Activated CD8-positive, alpha-beta memory T cell treated with anti-CD3 and anti-CD28 coated beads, Interleukin-2, amount 50 U/mL, for 1 hour (primary cell): Measurements from ENCODE around the gene IL1RAPL2.

Experiments
- DNase-seq: peaks from one replicate; pipeline ENCODE4 v3.0.0-alpha.2; 2020; ENCODE audit errors: extremely low read depth

The IL1RAPL2 gene

GRCh38 chrX:105267167-105267566, 701.2 kb downstream of the IL1RAPL2 start:
- DNase-seq = no peak

- DNase-seq = no peak
Measured at GRCh38 chrX:105269386-105269785, 703.4 kb downstream of the IL1RAPL2 start.

- DNase-seq = no peak
Measured at GRCh38 chrX:105273326-105273725, 707.3 kb downstream of the IL1RAPL2 start.

GRCh38 chrX:105274091-105274490, 708.1 kb downstream of the IL1RAPL2 start:
- DNase-seq = no peak

GRCh38 chrX:105277132-105277531, 711.1 kb downstream of the IL1RAPL2 start:
- no peak for DNase-seq

- no peak for DNase-seq
Measured at GRCh38 chrX:105282077-105282476, 716.1 kb downstream of the IL1RAPL2 start.

- no peak for DNase-seq
Measured at GRCh38 chrX:105297041-105297440, 731.0 kb downstream of the IL1RAPL2 start.

- DNase-seq = no peak
Measured at GRCh38 chrX:105299286-105299685, 733.3 kb downstream of the IL1RAPL2 start.

- no peak for DNase-seq
Measured at GRCh38 chrX:105302246-105302645, 736.2 kb downstream of the IL1RAPL2 start.

GRCh38 chrX:105307762-105308161, 741.8 kb downstream of the IL1RAPL2 start:
- no peak for DNase-seq

- DNase-seq = no peak
Measured at GRCh38 chrX:105313596-105313995, 747.6 kb downstream of the IL1RAPL2 start.

- no peak for DNase-seq
Measured at GRCh38 chrX:105314458-105314857, 748.5 kb downstream of the IL1RAPL2 start.

GRCh38 chrX:105315248-105315647, 749.2 kb downstream of the IL1RAPL2 start:
- no peak for DNase-seq

GRCh38 chrX:105317117-105317516, 751.1 kb downstream of the IL1RAPL2 start:
- DNase-seq = no peak

GRCh38 chrX:105323928-105324327, 757.9 kb downstream of the IL1RAPL2 start:
- DNase-seq = no peak

GRCh38 chrX:105328773-105329172, 762.8 kb downstream of the IL1RAPL2 start:
- DNase-seq = no peak

- DNase-seq = no peak
Measured at GRCh38 chrX:105331244-105331643, 765.2 kb downstream of the IL1RAPL2 start.

GRCh38 chrX:105347373-105347772, 781.4 kb downstream of the IL1RAPL2 start:
- DNase-seq = no peak

GRCh38 chrX:105349476-105349875, 783.5 kb downstream of the IL1RAPL2 start:
- DNase-seq = no peak

GRCh38 chrX:105375816-105376215, 809.8 kb downstream of the IL1RAPL2 start:
- DNase-seq = no peak

GRCh38 chrX:105424729-105425128, 858.7 kb downstream of the IL1RAPL2 start:
- no peak for DNase-seq

GRCh38 chrX:105451401-105451800, 885.4 kb downstream of the IL1RAPL2 start:
- DNase-seq = no peak

GRCh38 chrX:105458846-105459245, 892.8 kb downstream of the IL1RAPL2 start:
- no peak for DNase-seq

GRCh38 chrX:105460376-105460775, 894.4 kb downstream of the IL1RAPL2 start:
- no peak for DNase-seq

- no peak for DNase-seq
Measured at GRCh38 chrX:105461016-105461415, 895.0 kb downstream of the IL1RAPL2 start.
